ENCODE data around the gene LOXHD1.

Gene LOXHD1

DNA sequence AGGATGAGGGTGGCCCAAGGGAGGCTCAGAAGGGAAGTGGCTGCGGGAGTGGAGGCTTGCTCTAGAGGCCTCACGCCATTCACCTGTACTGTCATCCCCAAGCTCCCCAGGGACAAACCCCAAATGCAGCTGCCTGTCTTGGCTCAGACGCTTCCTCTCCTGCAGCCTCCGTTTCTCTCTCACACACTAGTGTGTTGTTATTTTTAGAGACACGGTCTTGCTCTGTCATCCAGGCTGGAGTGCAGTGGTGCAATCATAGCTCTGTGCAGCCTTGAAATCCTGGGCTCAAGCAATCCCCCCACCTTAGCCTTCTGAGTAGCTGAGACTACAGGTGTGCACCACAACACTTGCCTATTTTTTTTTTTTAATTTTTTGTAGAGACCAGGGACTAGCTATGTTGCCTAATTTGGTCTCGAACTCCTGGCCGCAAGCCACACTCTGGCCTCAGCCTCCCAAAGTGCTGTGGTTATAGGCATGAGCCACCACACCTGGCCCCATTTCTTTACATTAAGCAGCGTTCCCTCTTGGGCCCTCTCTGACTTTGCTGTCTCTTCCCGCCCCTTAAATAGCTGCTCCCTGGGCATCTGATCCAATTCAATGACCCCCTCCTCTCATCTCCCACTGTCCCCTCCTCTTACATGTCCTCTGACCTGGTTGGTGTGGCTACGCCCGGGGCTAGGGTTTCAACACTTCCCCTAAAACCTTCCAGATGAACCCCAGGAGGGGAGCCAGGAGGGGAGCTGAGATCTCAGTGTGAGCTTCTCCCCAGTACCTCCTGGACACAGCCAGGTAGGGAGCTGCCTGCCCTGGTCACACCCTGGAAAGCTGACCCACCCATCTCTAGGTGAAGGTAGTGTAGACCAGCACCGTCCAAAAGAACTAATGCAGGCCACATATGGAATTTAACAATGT is 24.0 kb upstream of the LOXHD1 start:
- no peak for TF ChIP-seq GATA2 (IDR thresholded peaks at IDR 0.05; ENCODE audit: low read depth, low read length)
- no peak for TF ChIP-seq GATA3 (IDR thresholded peaks at IDR 0.05; ENCODE audit: low read depth, low read length)

DNA sequence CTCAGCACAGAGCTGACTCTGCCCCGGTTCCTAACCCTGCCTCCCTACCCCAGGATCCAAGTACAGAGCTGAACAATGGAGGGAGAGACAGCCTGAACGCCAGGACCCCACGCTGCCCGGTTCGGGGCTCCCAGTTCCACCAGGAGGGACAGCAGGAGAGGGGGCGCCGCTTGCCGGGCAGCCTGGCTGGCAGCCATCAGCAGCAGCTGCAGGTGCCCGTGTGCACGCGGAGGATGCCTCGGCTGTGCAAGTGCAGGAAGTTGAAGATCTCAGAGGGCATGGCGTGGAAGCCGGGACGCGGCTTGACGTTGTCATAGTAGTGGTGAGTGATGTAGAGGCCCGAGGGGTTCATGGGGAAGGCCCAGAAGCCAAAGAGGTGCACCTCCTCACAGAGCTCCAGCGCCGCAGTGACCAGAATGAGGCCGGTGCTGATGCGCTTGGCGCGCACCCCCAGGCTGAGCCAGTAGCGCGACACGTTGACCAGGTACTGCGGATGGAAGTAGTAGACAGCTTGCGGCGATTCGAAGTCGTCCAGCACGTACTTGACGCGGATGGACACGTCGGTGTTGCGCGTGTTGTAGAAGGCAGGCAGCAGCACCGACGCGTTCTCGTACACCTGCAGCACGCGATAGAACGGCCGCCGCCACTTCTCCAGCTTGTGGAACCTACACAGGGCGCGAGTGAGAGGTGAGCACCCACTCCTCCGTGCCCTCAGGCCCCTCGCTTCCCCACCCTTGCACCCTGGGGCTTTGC is 23.0 kb upstream of the LOXHD1 start:
- TF ChIP-seq GATA3 (IDR thresholded peaks at IDR 0.05; ENCODE audit: low read depth, low read length) = no peak
- TF ChIP-seq GATA2 (IDR thresholded peaks at IDR 0.05; ENCODE audit: low read depth, low read length) = no peak

DNA sequence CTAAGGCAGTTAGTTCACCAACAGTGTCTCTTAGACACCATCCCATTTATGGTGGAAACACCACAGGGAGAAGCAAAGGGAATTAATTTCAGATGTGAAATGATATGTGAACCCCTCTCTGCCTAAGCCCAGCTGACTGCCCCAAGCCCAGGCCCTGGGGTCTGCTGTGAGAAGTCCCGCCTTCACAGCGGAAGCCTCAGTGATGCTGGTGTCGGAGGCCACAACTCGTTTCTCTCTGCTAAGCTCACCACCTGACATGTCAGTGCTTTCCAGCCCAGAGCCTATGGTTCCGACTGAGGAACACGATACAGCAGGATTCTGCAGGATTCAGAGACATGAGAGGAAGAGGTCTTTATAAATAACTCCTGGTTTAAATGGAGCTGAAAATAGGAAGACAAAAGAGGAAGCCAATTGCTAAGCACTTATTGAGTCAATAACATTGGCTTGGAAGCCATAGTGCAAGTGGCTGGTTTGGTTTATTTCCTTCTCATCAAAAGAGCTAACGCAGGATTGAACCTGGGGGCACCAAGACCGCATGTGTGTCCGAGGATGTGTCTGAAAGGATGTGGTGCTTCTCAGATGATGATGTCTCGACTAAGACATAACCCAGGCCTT is 21.9 kb upstream of the LOXHD1 start:
- TF ChIP-seq GATA2 (IDR thresholded peaks at IDR 0.05; ENCODE audit: low read depth, low read length) (no peak), GATA3 (IDR thresholded peaks at IDR 0.05; ENCODE audit: low read depth, low read length) (no peak)

DNA sequence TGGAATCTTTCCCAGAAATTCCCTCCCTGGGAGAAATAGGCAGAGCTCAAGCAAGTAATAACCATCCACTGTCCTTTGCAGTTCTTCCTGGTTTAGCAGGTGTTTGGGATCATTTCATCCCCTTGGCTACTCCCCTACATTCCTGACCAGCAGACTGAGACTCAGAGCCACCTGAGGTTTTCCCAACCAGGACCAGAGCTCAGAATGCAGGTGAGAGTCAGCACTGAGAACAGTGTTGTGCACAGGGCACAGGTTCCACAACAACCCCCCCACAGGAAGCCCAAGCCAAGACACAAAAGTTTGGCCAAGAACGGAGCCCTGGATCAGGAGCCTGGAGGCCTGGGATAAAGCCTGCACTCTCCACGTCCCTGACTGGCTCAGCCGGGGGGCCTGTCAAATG is 21.0 kb upstream of the LOXHD1 start:
- TF ChIP-seq GATA3 (IDR thresholded peaks at IDR 0.05; ENCODE audit: low read depth, low read length) = no peak
- no peak for TF ChIP-seq GATA2 (IDR thresholded peaks at IDR 0.05; ENCODE audit: low read depth, low read length)

DNA sequence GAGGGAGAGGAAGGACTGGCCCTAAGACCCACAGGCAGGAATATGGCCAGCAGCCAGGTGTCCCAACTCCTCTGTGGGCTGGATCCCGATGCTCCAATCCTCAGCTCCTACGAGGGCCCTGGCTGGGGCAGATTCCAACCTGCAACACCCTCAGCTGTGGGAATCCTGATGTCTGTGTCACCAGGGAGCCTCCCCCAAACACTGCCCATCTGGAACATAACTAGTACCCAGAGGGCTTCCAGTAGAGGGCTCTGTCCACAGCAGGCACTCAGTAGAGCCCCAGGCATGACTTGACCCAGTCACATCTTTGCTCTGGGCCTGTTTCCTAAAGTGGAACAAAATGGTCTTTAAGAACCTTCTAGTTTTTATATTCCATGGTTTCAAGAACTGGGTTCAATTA is 20.6 kb upstream of the LOXHD1 start:
- no peak for TF ChIP-seq GATA2 (IDR thresholded peaks at IDR 0.05; ENCODE audit: low read depth, low read length)
- TF ChIP-seq GATA3 (IDR thresholded peaks at IDR 0.05; ENCODE audit: low read depth, low read length) = no peak

DNA sequence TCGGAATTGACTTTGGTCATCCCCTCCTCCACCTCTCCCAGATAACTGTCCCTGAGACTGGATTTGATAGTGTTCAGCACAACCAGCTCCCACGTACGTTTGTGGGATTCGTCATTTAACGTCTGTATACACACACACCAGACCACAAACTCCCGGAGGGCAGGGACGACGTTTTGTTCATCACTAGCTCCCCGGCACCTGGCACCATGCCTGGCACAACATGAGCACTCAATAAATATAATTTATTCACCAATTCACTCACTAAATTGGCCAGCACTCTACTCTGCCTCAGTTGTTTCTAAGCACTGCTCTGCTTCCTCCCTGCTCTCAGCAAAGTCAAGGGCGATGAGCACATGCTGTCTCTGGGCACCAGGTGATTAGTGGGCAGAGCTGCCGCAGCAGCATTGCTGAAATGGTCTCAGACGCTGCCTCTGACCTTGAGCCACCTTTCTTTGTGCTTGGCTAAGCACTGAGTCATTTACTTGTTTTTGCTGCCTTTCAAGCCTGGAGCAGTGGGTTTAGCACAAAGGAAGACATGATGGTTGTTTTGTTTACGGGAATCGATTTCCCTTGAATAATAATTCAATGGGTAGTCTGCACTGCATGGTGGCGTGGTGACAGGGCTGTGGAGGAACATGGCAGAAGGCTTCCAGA is 19.3 kb upstream of the LOXHD1 start:
- no peak for TF ChIP-seq GATA2 (IDR thresholded peaks at IDR 0.05; ENCODE audit: low read depth, low read length)
- TF ChIP-seq GATA3 (IDR thresholded peaks at IDR 0.05; ENCODE audit: low read depth, low read length) = no peak

DNA sequence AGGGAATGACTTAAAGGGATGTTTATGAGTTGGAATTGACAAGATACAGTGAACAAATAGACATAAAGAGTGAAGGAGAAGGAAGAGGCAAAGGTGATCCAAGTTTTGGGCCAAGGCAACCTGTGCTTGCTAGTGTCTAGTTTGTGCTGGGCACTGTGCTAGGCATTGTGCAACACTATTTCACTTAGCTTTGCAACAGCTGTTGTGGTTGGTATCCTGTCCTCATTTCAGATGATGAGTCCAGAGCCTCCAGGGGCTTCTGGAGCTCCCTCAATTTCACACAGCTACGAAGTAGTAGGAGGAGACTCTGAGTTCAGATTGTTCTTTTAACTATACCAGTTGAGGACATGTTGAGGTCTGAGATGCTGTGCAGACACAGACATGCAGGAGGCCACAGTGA is 18.1 kb upstream of the LOXHD1 start:
- no peak for TF ChIP-seq GATA3 (IDR thresholded peaks at IDR 0.05; ENCODE audit: low read depth, low read length)
- TF ChIP-seq GATA2 (IDR thresholded peaks at IDR 0.05; ENCODE audit: low read depth, low read length) = no peak

DNA sequence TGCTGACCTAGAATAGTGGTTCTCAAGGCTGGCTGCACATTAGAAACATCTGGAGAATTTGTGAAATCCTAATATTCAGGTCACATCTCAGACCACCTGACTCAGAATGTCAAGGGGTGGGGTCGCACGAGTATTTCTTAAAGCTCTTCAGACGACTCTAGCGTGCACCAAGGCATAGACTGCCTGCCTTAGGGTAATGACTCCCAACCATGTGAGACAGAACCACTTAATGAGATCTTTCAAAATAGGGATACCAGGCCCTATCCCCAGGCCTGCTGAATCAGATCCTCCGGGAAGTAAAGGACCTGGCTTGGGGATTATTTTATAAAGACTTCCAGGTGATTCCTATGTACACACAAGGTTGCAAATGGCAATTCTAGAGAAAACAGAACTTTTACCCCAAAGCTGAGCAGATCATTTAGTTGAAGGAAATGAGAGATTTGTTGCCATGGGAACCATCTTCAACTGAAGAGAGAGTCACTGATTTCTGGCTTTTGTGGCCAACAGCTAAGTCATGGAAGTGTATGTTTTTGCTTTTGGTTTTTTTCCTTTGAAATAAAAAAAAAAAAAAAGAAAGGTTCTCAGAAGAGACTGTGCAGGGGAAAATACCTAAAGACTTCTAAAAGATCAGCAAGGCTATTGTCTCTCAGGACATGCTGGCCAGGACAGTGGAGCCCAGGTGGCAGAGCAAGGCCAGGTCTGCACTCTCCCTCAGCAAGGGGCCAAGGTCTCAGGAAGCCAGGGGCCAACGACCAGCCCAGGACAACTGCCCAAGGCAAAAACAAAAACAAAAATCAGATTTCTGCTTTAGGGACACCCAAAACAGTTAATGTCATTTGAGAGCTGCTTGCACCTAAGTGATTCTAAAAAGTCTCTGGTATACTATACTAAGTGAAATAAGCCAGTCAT is 15.3 kb upstream of the LOXHD1 start:
- TF ChIP-seq GATA2 (IDR thresholded peaks at IDR 0.05; ENCODE audit: low read depth, low read length) (no peak), GATA3 (IDR thresholded peaks at IDR 0.05; ENCODE audit: low read depth, low read length) (no peak)

DNA sequence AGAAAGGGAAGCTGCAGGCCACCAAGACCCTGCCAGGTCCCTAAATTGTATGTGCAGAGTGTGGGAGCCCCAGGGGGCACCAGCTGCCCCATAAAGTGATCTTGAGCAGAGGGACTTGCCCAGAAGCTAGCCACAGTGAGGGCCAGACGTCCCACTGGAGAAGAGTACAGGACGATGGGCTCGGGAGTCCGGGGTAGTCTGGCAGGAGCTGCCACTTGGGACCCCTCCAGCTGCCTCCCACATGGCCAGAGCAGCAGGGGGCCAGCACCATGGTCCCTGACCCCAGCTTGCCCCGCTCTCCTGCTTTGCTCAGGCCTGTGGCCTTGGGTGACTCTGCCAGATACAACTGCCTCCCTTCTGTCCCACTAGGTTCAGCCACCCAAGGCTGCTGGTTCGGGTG is 11.7 kb upstream of the LOXHD1 start:
- no peak for TF ChIP-seq GATA2 (IDR thresholded peaks at IDR 0.05; ENCODE audit: low read depth, low read length)
- TF ChIP-seq GATA3 (IDR thresholded peaks at IDR 0.05; ENCODE audit: low read depth, low read length) = no peak

DNA sequence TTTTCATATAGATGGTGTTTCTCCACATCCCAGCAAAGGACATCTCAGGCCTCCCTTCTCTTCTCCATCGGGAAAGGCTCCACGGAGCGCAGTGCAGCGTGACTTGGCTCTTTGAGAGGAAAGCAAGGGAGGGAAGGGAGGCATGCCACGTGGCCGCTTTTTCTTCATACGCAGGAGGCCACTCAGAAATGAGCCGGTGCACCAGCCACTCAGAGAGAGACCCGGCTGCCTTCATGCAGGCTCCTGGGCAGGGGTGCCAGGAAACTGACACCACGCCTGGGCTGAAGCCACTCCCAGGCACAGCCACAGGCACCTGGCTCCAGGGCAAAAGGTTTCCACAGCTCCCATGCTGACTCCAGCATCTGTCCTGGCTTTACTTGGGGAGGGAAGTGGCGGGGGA is 11.1 kb upstream of the LOXHD1 start:
- TF ChIP-seq GATA3 (IDR thresholded peaks at IDR 0.05; ENCODE audit: low read depth, low read length) = no peak
- no peak for TF ChIP-seq GATA2 (IDR thresholded peaks at IDR 0.05; ENCODE audit: low read depth, low read length)

DNA sequence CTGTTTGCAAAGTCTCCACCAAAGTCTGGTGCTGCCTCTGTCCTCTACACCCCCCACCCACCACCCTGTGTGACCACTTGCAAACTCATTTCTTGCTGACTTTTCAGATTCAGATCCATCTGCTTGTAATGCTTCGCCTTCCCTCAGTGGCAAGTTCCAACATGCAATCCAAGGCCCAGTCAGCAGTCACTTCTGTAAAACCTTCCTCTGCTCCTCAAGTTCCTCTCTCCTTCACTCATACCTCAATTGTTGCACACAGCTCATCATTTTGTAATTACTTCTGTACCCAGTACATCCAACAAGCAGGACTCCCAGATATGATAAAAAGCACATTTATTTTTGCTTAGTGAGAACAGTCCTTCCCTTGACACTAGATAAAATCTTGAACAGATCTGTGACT is 6.5 kb upstream of the LOXHD1 start:
- TF ChIP-seq GATA3 (IDR thresholded peaks at IDR 0.05; ENCODE audit: low read depth, low read length) = no peak
- TF ChIP-seq GATA2 (IDR thresholded peaks at IDR 0.05; ENCODE audit: low read depth, low read length) = no peak

DNA sequence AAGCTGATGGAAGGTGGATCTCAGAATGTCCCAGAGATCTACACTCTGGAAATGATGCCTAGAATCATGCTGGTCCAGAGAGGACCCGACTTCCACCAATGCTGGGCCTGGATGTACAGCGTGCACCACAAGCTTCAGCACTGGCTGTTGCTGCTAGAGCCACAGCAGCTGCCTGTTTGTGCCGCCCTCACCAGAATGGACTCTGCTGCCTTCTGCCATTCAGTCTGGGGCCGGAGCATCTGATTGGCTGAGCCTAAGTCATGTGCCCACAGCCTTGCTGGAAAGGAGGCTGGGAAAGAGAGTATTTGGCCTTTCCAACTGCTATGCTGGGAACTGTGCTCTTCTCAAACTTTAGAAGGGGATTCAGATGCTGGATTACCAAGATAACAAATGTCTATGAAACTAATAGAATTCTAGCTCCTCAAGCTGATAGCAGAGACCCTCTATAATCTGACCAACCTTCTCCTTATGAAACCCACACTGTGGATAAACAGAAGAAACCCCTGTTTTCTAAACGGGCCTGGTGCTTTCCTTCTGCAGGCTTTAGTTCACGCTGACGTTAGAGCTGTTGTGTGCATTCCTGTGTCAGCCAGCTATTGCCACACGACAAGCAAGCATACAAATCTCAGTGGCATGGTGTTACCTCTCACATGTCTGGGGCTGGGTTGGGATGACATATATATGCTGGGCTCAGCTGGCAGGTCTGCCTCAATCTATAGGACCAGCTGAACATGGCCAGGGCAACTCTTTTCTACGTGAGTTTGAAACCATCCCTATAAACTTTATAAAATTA is 4.1 kb upstream of the LOXHD1 start:
- TF ChIP-seq GATA2 (IDR thresholded peaks at IDR 0.05; ENCODE audit: low read depth, low read length) (no peak), GATA3 (IDR thresholded peaks at IDR 0.05; ENCODE audit: low read depth, low read length) (no peak)

Data from SH-SY5Y (cell line).